OCI-LY1 (cell line): ENCODE results near the gene SLC3A2.

Experiments
- H2AFZ ChIP-seq: fragments of 200-600 bp; sonication (generic), shearing (Covaris generic); 2 replicates; pipeline ENCODE4 v1.6.0; 2014; ENCODE audit warnings: antibody characterized with exemption, mild to moderate bottlenecking, low read length
- H3F3A ChIP-seq: fragments of 200-600 bp; sonication (generic), shearing (Covaris generic); 2 replicates; pipeline ENCODE4 v1.6.0; 2014; ENCODE audit warnings: mild to moderate bottlenecking, antibody characterized with exemption, low read length, moderate library complexity; ENCODE audit not compliant: insufficient read depth
- H3K27ac ChIP-seq: fragments of 200-600 bp; sonication (generic); 2 replicates; pipeline ENCODE4 v1.5.1; 2014; ENCODE audit warnings: low read length, mixed run types, mild to moderate bottlenecking, low read depth; ENCODE audit not compliant: poor library complexity, severe bottlenecking
- H3K27me3 ChIP-seq: fragments of 200-600 bp; sonication (generic); 2 replicates; pipeline ENCODE4 v1.6.0; 2014; ENCODE audit warnings: antibody characterized with exemption, mild to moderate bottlenecking, low read length, moderate library complexity; ENCODE audit not compliant: insufficient read depth
- H3K36me3 ChIP-seq: fragments of 200-600 bp; sonication (generic); 2 replicates; pipeline ENCODE4 v1.6.1; 2014; ENCODE audit warnings: mild to moderate bottlenecking, antibody characterized with exemption, low read length, moderate library complexity, mixed read lengths; ENCODE audit not compliant: insufficient read depth
- H3K4me1 ChIP-seq: fragments of 200-600 bp; sonication (generic); 2 replicates; pipeline ENCODE4 v1.5.1; 2014; ENCODE audit warnings: mild to moderate bottlenecking, low read length, moderate library complexity; ENCODE audit not compliant: insufficient read depth, severe bottlenecking
- H3K4me2 ChIP-seq: fragments of 200-600 bp; sonication (generic), shearing (Covaris generic); 2 replicates; pipeline ENCODE4 v1.6.1; 2014; ENCODE audit warnings: low read length
- H3K4me3 ChIP-seq: fragments of 200-600 bp; sonication (generic); 2 replicates; pipeline ENCODE4 v1.5.1; 2014; ENCODE audit warnings: low read length, low read depth, mild to moderate bottlenecking, mixed read lengths; ENCODE audit not compliant: poor library complexity, severe bottlenecking
- H3K79me2 ChIP-seq: fragments of 200-600 bp; shearing (Covaris generic); 2 replicates; pipeline ENCODE4 v1.6.1; 2016; ENCODE audit warnings: mixed run types, low read length, mixed read lengths; ENCODE audit not compliant: insufficient read depth
- H3K9ac ChIP-seq: fragments of 200-600 bp; sonication (generic), shearing (Covaris generic); 2 replicates; pipeline ENCODE4 v1.6.1; 2014; ENCODE audit warnings: mild to moderate bottlenecking, low read length, mixed read lengths
- H3K9me2 ChIP-seq: fragments of 200-600 bp; sonication (generic), shearing (Covaris generic); 2 replicates; pipeline ENCODE4 v1.6.1; 2014; ENCODE audit warnings: low read depth, mild to moderate bottlenecking, low read length, mixed read lengths
- H3K9me3 ChIP-seq: fragments of 200-600 bp; shearing (Covaris generic); 2 replicates; pipeline ENCODE4 v1.6.1; 2014; ENCODE audit warnings: low read length, mixed read lengths
- H4K20me1 ChIP-seq: fragments of 200-600 bp; sonication (generic), shearing (Covaris generic); 2 replicates; pipeline ENCODE4 v1.6.0; 2016; ENCODE audit warnings: mild to moderate bottlenecking, low read length; ENCODE audit not compliant: insufficient read depth
- CTCF ChIP-seq: fragments of 200-600 bp; sonication (generic), shearing (Covaris generic); IDR thresholded peaks from 2 replicates; pipeline ENCODE4 v1.5.1; 2017; ENCODE audit warnings: mild to moderate bottlenecking, antibody characterized with exemption, low read length, moderate library complexity, mixed read lengths
- EZH2 ChIP-seq: fragments of 200-600 bp; sonication (generic), shearing (Covaris generic); IDR thresholded peaks from 2 replicates; pipeline ENCODE4 v1.8.0; 2017; ENCODE audit warnings: borderline replicate concordance, mixed run types, mild to moderate bottlenecking, antibody characterized with exemption, low read length, moderate library complexity, mixed read lengths

SLC3A2 gene

GRCh38 chr11:62922189-62922589, 41.5 kb downstream of the SLC3A2 start:
- Histone ChIP-seq H3K9ac (no peak overlapping the region), H3K27ac (no peak overlapping the region), H3K9me2 (no peaks in the 10 kb centered on the region), H3K4me3 (no peak overlapping the region), H4K20me1 (no peaks in the 10 kb centered on the region), H3K4me1 (peaks cover 8% of the 10 kb centered on the region), H3K79me2 (no peaks in the 10 kb centered on the region), H3F3A (no peaks in the 10 kb centered on the region), H2AFZ (no peak overlapping the region), H3K36me3 (no peaks in the 10 kb centered on the region), H3K4me2 (no peak overlapping the region), H3K27me3 (peaks cover 3% of the 10 kb centered on the region; the same call in 1 of the 2 replicates), H3K9me3 (no peaks in the 10 kb centered on the region)
- TF ChIP-seq CTCF (no peak), EZH2 (no peak)

- peak; percentile 63 for TF ChIP-seq CTCF
- TF ChIP-seq EZH2 = no peak
- H3K4me1 ChIP-seq = peaks cover 8% of the 10 kb centered on the region
- no peak overlapping the region for H3K9ac ChIP-seq
- no peaks in the 10 kb centered on the region for H3F3A ChIP-seq
- no peaks in the 10 kb centered on the region for H4K20me1 ChIP-seq
- no peaks in the 10 kb centered on the region for H3K79me2 ChIP-seq
- H3K9me2 ChIP-seq = no peaks in the 10 kb centered on the region
- no peaks in the 10 kb centered on the region for H3K36me3 ChIP-seq
- H3K9me3 ChIP-seq = no peaks in the 10 kb centered on the region
- H3K4me3 ChIP-seq = no peak overlapping the region
- H3K27me3 ChIP-seq = peaks cover 3% of the 10 kb centered on the region; the same call in 1 of the 2 replicates
- no peak overlapping the region for H3K27ac ChIP-seq
- H3K4me2 ChIP-seq = peak overlapping the region; percentile 64
- no peak overlapping the region for H2AFZ ChIP-seq
Observed at GRCh38 chr11:62922653-62923431, 42.1 kb downstream of the SLC3A2 start.

GRCh38 chr11:62923601-62924411, 43.1 kb downstream of the SLC3A2 start:
- Histone ChIP-seq H3K9me3 (no peaks in the 10 kb centered on the region), H2AFZ (0 out of 2 replicates have a peak overlapping the region, but pooled peaks have one; percentile 28), H3K27me3 (peaks cover 3% of the 10 kb centered on the region; the same call in 1 of the 2 replicates), H3K36me3 (no peaks in the 10 kb centered on the region), H4K20me1 (no peaks in the 10 kb centered on the region), H3K27ac (no peak overlapping the region), H3K9ac (peak overlapping the region; percentile 18; the same call in 1 of the 2 replicates), H3K4me3 (peak overlapping the region; percentile 49), H3F3A (no peaks in the 10 kb centered on the region), H3K79me2 (no peaks in the 10 kb centered on the region), H3K4me1 (peaks cover 8% of the 10 kb centered on the region), H3K9me2 (no peaks in the 10 kb centered on the region), H3K4me2 (peak overlapping the region; percentile 64)
- TF ChIP-seq CTCF (no peak), EZH2 (no peak)
